ENCODE results near the gene NPFFR1.

The NPFFR1 gene

GRCh38 chr10:70234668-70235447 lies 48.9 kb downstream of the NPFFR1 start:
- Histone ChIP-seq H2BK12ac (ENCODE audit: low read length) (no peak overlapping the region), H3K4me3 (ENCODE audit: low read length in 2 of 2) (no peak overlapping the region), H3K36me3 (replicated peaks in 1 of 2; ENCODE audit: control insufficient read depth in 2 of 2, insufficient read depth in 2 of 2, low read length in 2 of 2) (peaks cover 0 to 10% of the 10 kb centered on the region in 2 donors), H4K91ac (ENCODE audit: low read depth, low read length, poor library complexity) (no peak overlapping the region), H3K9ac (ENCODE audit: low read depth, low read length, poor library complexity) (no peak overlapping the region), H2AFZ (ENCODE audit: low read length) (peak overlapping the region; percentile 64), H3K18ac (ENCODE audit: low read length) (no peak overlapping the region), H3K27ac (replicated peaks; ENCODE audit: low read length) (no peak overlapping the region), H3K4ac (ENCODE audit: low read length) (no peak overlapping the region), H3K27me3 (ENCODE audit: control insufficient read depth in 3 of 3, insufficient read depth in 3 of 3, low read depth in 1 of 3, low read length in 3 of 3) (no peaks in the 10 kb centered on the region), H3K23ac (ENCODE audit: low read depth, low read length, poor library complexity) (no peak overlapping the region), H3K14ac (ENCODE audit: low read length) (no peak overlapping the region), H2AK5ac (ENCODE audit: low read depth, low read length) (no peak overlapping the region), H2BK120ac (ENCODE audit: low read depth, low read length) (no peak overlapping the region), H3K4me2 (ENCODE audit: insufficient read depth, low read length, poor library complexity, severe bottlenecking) (no peak overlapping the region), H3K9me3 (replicated peaks in 1 of 2; ENCODE audit: control insufficient read depth in 2 of 2, insufficient read depth in 1 of 2, low read depth in 1 of 2, low read length in 2 of 2) (peaks cover 2% of the 10 kb centered on the region in 2 donors), H3K4me1 (ENCODE audit: control insufficient read depth in 2 of 2, insufficient read depth in 1 of 2, low read depth in 1 of 2, low read length in 2 of 2) (peaks cover 2 to 3% of the 10 kb centered on the region in 2 donors), H3K79me1 (ENCODE audit: low read depth, low read length) (peaks cover 10% of the 10 kb centered on the region), H2BK15ac (ENCODE audit: low read length) (no peak overlapping the region), H4K8ac (ENCODE audit: low read depth, low read length) (no peak overlapping the region), H2BK5ac (ENCODE audit: low read length) (no peak overlapping the region)
- no CpG with 5 or more reads among the region's 18 CpGs for WGBS, 2 donors (ENCODE audit: extremely low coverage in 2 of 2, insufficient read length in 2 of 2, insufficient replicate concordance in 1 of 2)
- DNase-seq (ENCODE audit: low spot score) = no peak

GRCh38 chr10:70233939-70234300 lies 49.9 kb downstream of the NPFFR1 start:
- H3K4me1 ChIP-seq (ENCODE audit: control insufficient read depth in 2 of 2, insufficient read depth in 1 of 2, low read depth in 1 of 2, low read length in 2 of 2) = peaks cover 2 to 3% of the 10 kb centered on the region in 2 donors
- peak overlapping the region; percentile 100 for H3K4me2 ChIP-seq (ENCODE audit: insufficient read depth, low read length, poor library complexity, severe bottlenecking)
- no peak overlapping the region for H3K23ac ChIP-seq (ENCODE audit: low read depth, low read length, poor library complexity)
- H3K36me3 ChIP-seq (replicated peaks in 1 of 2; ENCODE audit: control insufficient read depth in 2 of 2, insufficient read depth in 2 of 2, low read length in 2 of 2) = peaks cover 0 to 19% of the 10 kb centered on the region in 2 donors
- no peak overlapping the region for H2BK12ac ChIP-seq (ENCODE audit: low read length)
- no peak overlapping the region for H3K4ac ChIP-seq (ENCODE audit: low read length)
- no peak overlapping the region for H3K27ac ChIP-seq (replicated peaks; ENCODE audit: low read length)
- H2AK5ac ChIP-seq (ENCODE audit: low read depth, low read length) = no peak overlapping the region
- WGBS, 2 donors (ENCODE audit: extremely low coverage in 2 of 2, insufficient read length in 2 of 2, insufficient replicate concordance in 1 of 2) = no CpG with 5 or more reads among the region's 8 CpGs
- H2BK15ac ChIP-seq (ENCODE audit: low read length) = no peak overlapping the region
- H4K91ac ChIP-seq (ENCODE audit: low read depth, low read length, poor library complexity) = no peak overlapping the region
- no peak overlapping the region for H2BK5ac ChIP-seq (ENCODE audit: low read length)
- no peak overlapping the region for H3K18ac ChIP-seq (ENCODE audit: low read length)
- H3K14ac ChIP-seq (ENCODE audit: low read length) = no peak overlapping the region
- no peak overlapping the region for H3K9ac ChIP-seq (ENCODE audit: low read depth, low read length, poor library complexity)
- H4K8ac ChIP-seq (ENCODE audit: low read depth, low read length) = no peak overlapping the region
- H3K9me3 ChIP-seq (replicated peaks in 1 of 2; ENCODE audit: control insufficient read depth in 2 of 2, insufficient read depth in 1 of 2, low read depth in 1 of 2, low read length in 2 of 2) = peaks cover 2% of the 10 kb centered on the region in 2 donors
- H2BK120ac ChIP-seq (ENCODE audit: low read depth, low read length) = no peak overlapping the region
- no peak for DNase-seq (ENCODE audit: low spot score)
- no peaks in the 10 kb centered on the region for H3K27me3 ChIP-seq (ENCODE audit: control insufficient read depth in 3 of 3, insufficient read depth in 3 of 3, low read depth in 1 of 3, low read length in 3 of 3)
- H2AFZ ChIP-seq (ENCODE audit: low read length) = peak overlapping the region; percentile 99
- peaks cover 10% of the 10 kb centered on the region for H3K79me1 ChIP-seq (ENCODE audit: low read depth, low read length)
- peak overlapping the region in 1 of 2 donors; percentile 82 for H3K4me3 ChIP-seq (ENCODE audit: low read length in 2 of 2)

GRCh38 chr10:70233109-70233938 lies 50.5 kb downstream of the NPFFR1 start, which contains the start of gene PPA1:
PPA1 (minus strand) TSS chr10:70233429; CDS start chr10:70233327, 102 bp downstream.
- WGBS, 2 donors (ENCODE audit: extremely low coverage in 2 of 2, insufficient read length in 2 of 2, insufficient replicate concordance in 1 of 2) = no CpG with 5 or more reads among the region's 74 CpGs

GRCh38 chr10:70232859-70233108 lies 51.0 kb downstream of the NPFFR1 start:
- Histone ChIP-seq H2AFZ (ENCODE audit: low read length) (peak overlapping the region; percentile 99), H3K4me1 (ENCODE audit: control insufficient read depth in 2 of 2, insufficient read depth in 1 of 2, low read depth in 1 of 2, low read length in 2 of 2) (peaks cover 2 to 3% of the 10 kb centered on the region in 2 donors), H2AK5ac (ENCODE audit: low read depth, low read length) (no peak overlapping the region), H3K36me3 (replicated peaks in 1 of 2; ENCODE audit: control insufficient read depth in 2 of 2, insufficient read depth in 2 of 2, low read length in 2 of 2) (peaks cover 3 to 30% of the 10 kb centered on the region in 2 donors), H4K8ac (ENCODE audit: low read depth, low read length) (no peak overlapping the region), H3K4ac (ENCODE audit: low read length) (no peak overlapping the region), H3K27ac (replicated peaks; ENCODE audit: low read length) (no peak overlapping the region), H2BK120ac (ENCODE audit: low read depth, low read length) (no peak overlapping the region), H2BK15ac (ENCODE audit: low read length) (no peak overlapping the region), H3K14ac (ENCODE audit: low read length) (peak overlapping the region; percentile 76), H3K9me3 (replicated peaks in 1 of 2; ENCODE audit: control insufficient read depth in 2 of 2, insufficient read depth in 1 of 2, low read depth in 1 of 2, low read length in 2 of 2) (peaks cover 2% of the 10 kb centered on the region in 2 donors), H3K23ac (ENCODE audit: low read depth, low read length, poor library complexity) (peak overlapping the region; percentile 90), H4K91ac (ENCODE audit: low read depth, low read length, poor library complexity) (no peak overlapping the region), H3K4me2 (ENCODE audit: insufficient read depth, low read length, poor library complexity, severe bottlenecking) (peak overlapping the region; percentile 100), H2BK12ac (ENCODE audit: low read length) (no peak overlapping the region), H3K9ac (ENCODE audit: low read depth, low read length, poor library complexity) (peak overlapping the region; percentile 93), H2BK5ac (ENCODE audit: low read length) (peak overlapping the region; percentile 67), H3K79me1 (ENCODE audit: low read depth, low read length) (peaks cover 10% of the 10 kb centered on the region), H3K4me3 (ENCODE audit: low read length in 2 of 2) (peak overlapping the region; percentile 82 to 91), H3K18ac (ENCODE audit: low read length) (peak overlapping the region; percentile 88), H3K27me3 (ENCODE audit: control insufficient read depth in 3 of 3, insufficient read depth in 3 of 3, low read depth in 1 of 3, low read length in 3 of 3) (no peaks in the 10 kb centered on the region)
- DNase-seq (ENCODE audit: low spot score) = no peak
- WGBS, 2 donors (ENCODE audit: extremely low coverage in 2 of 2, insufficient read length in 2 of 2, insufficient replicate concordance in 1 of 2) = no CpG with 5 or more reads among the region's 18 CpGs

More at GRCh38 chr10:70233109-70233938, 50.5 kb downstream of the NPFFR1 start, which contains the start of gene PPA1:
- Histone ChIP-seq H3K4ac (ENCODE audit: low read length) (no peak within 1 kb of the TSS), H3K14ac (ENCODE audit: low read length) (peak within 1 kb of the TSS; percentile 76), H2BK120ac (ENCODE audit: low read depth, low read length) (no peak within 1 kb of the TSS), H2BK5ac (ENCODE audit: low read length) (peak within 1 kb of the TSS; percentile 67), H2BK12ac (ENCODE audit: low read length) (no peak within 1 kb of the TSS), H3K4me2 (ENCODE audit: insufficient read depth, low read length, poor library complexity, severe bottlenecking) (peak within 1 kb of the TSS; percentile 100), H3K27me3 (ENCODE audit: control insufficient read depth in 3 of 3, insufficient read depth in 3 of 3, low read depth in 1 of 3, low read length in 3 of 3) (no peaks in the 10 kb centered on the region), H3K36me3 (replicated peaks in 1 of 2; ENCODE audit: control insufficient read depth in 2 of 2, insufficient read depth in 2 of 2, low read length in 2 of 2) (peaks cover 3 to 25% of the 10 kb centered on the region in 2 donors), H3K18ac (ENCODE audit: low read length) (peak within 1 kb of the TSS; percentile 95), H2BK15ac (ENCODE audit: low read length) (no peak within 1 kb of the TSS), H2AFZ (ENCODE audit: low read length) (peak within 1 kb of the TSS; percentile 99), H3K9me3 (replicated peaks in 1 of 2; ENCODE audit: control insufficient read depth in 2 of 2, insufficient read depth in 1 of 2, low read depth in 1 of 2, low read length in 2 of 2) (peaks cover 2% of the 10 kb centered on the region in 2 donors), H3K27ac (replicated peaks; ENCODE audit: low read length) (no peak within 1 kb of the TSS), H4K8ac (ENCODE audit: low read depth, low read length) (no peak within 1 kb of the TSS), H3K9ac (ENCODE audit: low read depth, low read length, poor library complexity) (peak within 1 kb of the TSS; percentile 93), H3K4me1 (ENCODE audit: control insufficient read depth in 2 of 2, insufficient read depth in 1 of 2, low read depth in 1 of 2, low read length in 2 of 2) (peaks cover 2 to 3% of the 10 kb centered on the region in 2 donors), H3K23ac (ENCODE audit: low read depth, low read length, poor library complexity) (peak within 1 kb of the TSS; percentile 90), H3K4me3 (ENCODE audit: low read length in 2 of 2) (peak within 1 kb of the TSS; percentile 82 to 91), H2AK5ac (ENCODE audit: low read depth, low read length) (no peak within 1 kb of the TSS), H4K91ac (ENCODE audit: low read depth, low read length, poor library complexity) (no peak within 1 kb of the TSS), H3K79me1 (ENCODE audit: low read depth, low read length) (peaks cover 10% of the 10 kb centered on the region)
- DNase-seq (ENCODE audit: low spot score) = peak; percentile 96

Data from neuronal stem cell (in vitro differentiated cells).